Psoas muscle (tissue), 8 donors: ENCODE data around the gene TMA16. TPM values are rescaled to one million over a fixed set of nuclear protein-coding genes. Genes with fewer than 3 reads are reported as not detected.
"Not testable (repeated sequence)": the region's sequence is repeated elsewhere in the genome, so short reads cannot be mapped to it uniquely, and the experiment has no call there.

Experiments used
- ATAC-seq, 4 donors: fragments of 200-7000 bp; cut with Tn5 transposase; one replicate each; pipeline ENCODE4 v1.9.1; 2020; ENCODE audit warnings: moderate library complexity in 3 of 4, mild to moderate bottlenecking in 2 of 4
- DNase-seq, 2 donors: peaks; one replicate each; pipeline ENCODE4 v3.0.0-alpha.2; 2020
- H3K27ac ChIP-seq: fragments of 200-600 bp; one replicate; pipeline ENCODE4 v1.8.0; 2022
- H3K27me3 ChIP-seq, 3 donors: fragments of 200-600 bp in 1 of 3; one replicate each; pipeline versions ENCODE4 v1.6.1 to v1.8.0; 2013 to 2022; ENCODE audit warnings: low read length in 2 of 3, mild to moderate bottlenecking in 2 of 3, moderate library complexity in 1 of 3; ENCODE audit not compliant: insufficient read depth in 3 of 3
- H3K36me3 ChIP-seq, 2 donors: fragments of 200-600 bp in 1 of 2; one replicate each; pipeline versions ENCODE4 v1.6.1 to v1.8.0; 2013 to 2022; ENCODE audit warnings: low read depth in 1 of 2, mild to moderate bottlenecking in 1 of 2, moderate library complexity in 1 of 2; ENCODE audit not compliant: insufficient read depth in 1 of 2
- H3K4me1 ChIP-seq: fragments of 200-600 bp; one replicate; pipeline ENCODE4 v1.8.0; 2022
- H3K4me3 ChIP-seq: fragments of 200-600 bp; one replicate; pipeline ENCODE4 v1.8.0; 2022; ENCODE audit warnings: mild to moderate bottlenecking
- H3K9me3 ChIP-seq: fragments of 200-600 bp; one replicate; pipeline ENCODE4 v1.8.0; 2022
- CTCF ChIP-seq: fragments of 200-600 bp; IDR thresholded peaks from one replicate; pipeline ENCODE4 v1.8.0; 2022; ENCODE audit warnings: antibody characterized with exemption
- WGBS, 3 donors: extraction: QIAGEN DNeasy Blood & Tissue Kit; methylation state at CpG; one replicate each; pipeline versions ENCODE4 v1.1.6 to v1.1.7; 2013; 5-methylcytosine and 5-hydroxymethylcytosine counted together
- intact Hi-C, 2 donors: fragments of 100-400 bp; cut with DNase I; formaldehyde crosslinking; loops; one replicate each; pipeline versions ENCODE4 v1.11.0 to v1.14.2; 2022
- polyA plus RNA-seq, 3 donors: library from polyadenylated mRNA; stranded (reverse); fragments of 200-250 nt; gene quantifications; one replicate each; pipeline ENCODE4 v1.2.3, GENCODE V29; 2013
- total RNA-seq, 4 donors: library from RNA; stranded (reverse); fragmentation: NEBNext Ultra II Directional in 2 of 4; extraction: Animal tissue kit (Norgen Biotek cat#: 25700) in 2 of 4; gene quantifications; one replicate each; pipeline versions ENCODE4 v1.2.1 to v1.2.4, GENCODE V29; 2021 to 2023
- donor health status: healthy with polysubstance abuse.
- donor health status: DM: no; HTN: no; CAD: no; lungs with moderate emphysema.
- donor health status: Bipolar disorder and iron deficiency.
- donor health status: healthy.
- donor health status: DM: yes; HTN: yes; CAD: no.
- donor health status: DM: no; HTN: no; CAD: no.
- donor health status: DM: no; HTN: no; CAD: no.
- donor health status: DM: yes; HTN: yes; CAD: no.

Gene TMA16
- total and polyA plus RNA-seq, 7 donors, result 4.6 to 14.7 (median 9.9) TPM

GRCh38 chr4:163534056-163534455 is 39.6 kb downstream of the TMA16 start:
- Histone ChIP-seq H3K9me3 (no peaks in the 10 kb centered on the region), H3K4me1 (no peaks in the 10 kb centered on the region), H3K27me3 (no peaks in the 10 kb centered on the region), H3K4me3 (no peak overlapping the region), H3K36me3 (peaks cover 0 to 25% of the 10 kb centered on the region in 2 donors), H3K27ac (no peak overlapping the region)
- 59 to 69% (median 61%) methylated on average over 4 of the region's 4 CpGs for WGBS, 3 donors
- ATAC-seq, result no peak
- TF ChIP-seq CTCF, result no peak
- intact Hi-C loops, result no loop called here
- DNase-seq, result no peak

- 70 to 74% (median 70%) methylated on average over 1 of the region's 1 CpG for WGBS, 3 donors
- TF ChIP-seq CTCF, result no peak
- intact Hi-C loops, result no loop called here
- no peaks in the 10 kb centered on the region for H3K9me3 ChIP-seq
- H3K4me3 ChIP-seq, result no peak overlapping the region
- no peak overlapping the region for H3K27ac ChIP-seq
- no peaks in the 10 kb centered on the region for H3K27me3 ChIP-seq
- H3K36me3 ChIP-seq, result peaks cover 0 to 9% of the 10 kb centered on the region in 2 donors
- ATAC-seq (no peak), DNase-seq (no peak)
- H3K4me1 ChIP-seq, result no peaks in the 10 kb centered on the region
Observed at GRCh38 chr4:163535657-163536056, 41.2 kb downstream of the TMA16 start.

- no peak for TF ChIP-seq CTCF
- Histone ChIP-seq H3K27me3 (no peaks in the 10 kb centered on the region), H3K4me3 (no peak overlapping the region), H3K36me3 (peaks cover 0 to 6% of the 10 kb centered on the region in 2 donors), H3K9me3 (no peaks in the 10 kb centered on the region), H3K4me1 (no peaks in the 10 kb centered on the region), H3K27ac (no peak overlapping the region)
- 16 to 21% (median 17%) methylated on average over 2 of the region's 2 CpGs for WGBS, 3 donors
- intact Hi-C loops, result no loop called here
- DNase-seq, result no peak
- ATAC-seq, result no peak
Observed at GRCh38 chr4:163536091-163536490, 41.6 kb downstream of the TMA16 start.

GRCh38 chr4:163537114-163537513 is 42.6 kb downstream of the TMA16 start:
- 83 to 98% (median 92%) methylated on average over 3 of the region's 3 CpGs for WGBS, 3 donors
- H3K4me1 ChIP-seq, result no peaks in the 10 kb centered on the region
- H3K27me3 ChIP-seq, result no peaks in the 10 kb centered on the region
- intact Hi-C loops, result no loop called here
- no peak for TF ChIP-seq CTCF
- no peaks in the 10 kb centered on the region for H3K9me3 ChIP-seq
- DNase-seq (no peak), ATAC-seq (no peak)
- H3K27ac ChIP-seq, result no peak overlapping the region
- H3K36me3 ChIP-seq, result no peaks in the 10 kb centered on the region
- H3K4me3 ChIP-seq, result no peak overlapping the region

GRCh38 chr4:163538820-163539219 is 44.3 kb downstream of the TMA16 start:
- H3K27me3 ChIP-seq, DNase-seq, H3K36me3 ChIP-seq, intact Hi-C loops, H3K4me1 ChIP-seq, H3K4me3 ChIP-seq, ATAC-seq, H3K9me3 ChIP-seq, H3K27ac ChIP-seq: not testable (repeated sequence)
- WGBS, 3 donors, result 82 to 95% (median 82%) methylated on average over 4 of the region's 4 CpGs
